Astrocyte of the spinal cord (primary cell): ENCODE results near the gene SV2C.

Source experiments
- DNase-seq: peaks from one replicate; pipeline ENCODE4 v3.0.0; 2011; ENCODE audit warnings: low read depth, low spot score
- H3K4me3 ChIP-seq: 2 replicates; pipeline ENCODE4 v1.5.1; 2011; ENCODE audit warnings: low read depth, mild to moderate bottlenecking, low read length, moderate library complexity
- CTCF ChIP-seq: IDR thresholded peaks from 2 replicates; pipeline ENCODE4 v1.5.1; 2012; ENCODE audit warnings: low read depth, mild to moderate bottlenecking, low read length, inconsistent platforms
- in situ Hi-C: cut with HindIII; loops from 2 replicates; pipeline ENCODE4 v1.10.0; 2017; ENCODE audit warnings: low sequenced_read_pairs

SV2C gene

GRCh38 chr5:76337953-76338451 lies 254.8 kb downstream of the SV2C start:
- TF ChIP-seq CTCF, result peak; percentile 57
- H3K4me3 ChIP-seq, result no peak overlapping the region
- DNase-seq, result peak; percentile 53
- in situ Hi-C loops, result no loop called here

GRCh38 chr5:76339919-76340318 lies 256.7 kb downstream of the SV2C start:
- no peak for TF ChIP-seq CTCF
- in situ Hi-C loops, result no loop called here
- no peak overlapping the region for H3K4me3 ChIP-seq
- no peak for DNase-seq

GRCh38 chr5:76341651-76342334 lies 258.6 kb downstream of the SV2C start:
- no peak for DNase-seq
- in situ Hi-C loops, result no loop called here
- H3K4me3 ChIP-seq, result no peak overlapping the region
- no peak for TF ChIP-seq CTCF

- TF ChIP-seq CTCF, result no peak
These were observed 259.3 kb downstream of the SV2C start for GRCh38 chr5:76342474-76342873.

GRCh38 chr5:76345582-76345981 lies 262.4 kb downstream of the SV2C start:
- TF ChIP-seq CTCF, result no peak
- DNase-seq, result no peak
- no peak overlapping the region for H3K4me3 ChIP-seq
- in situ Hi-C loops, result no loop called here

More at GRCh38 chr5:76342474-76342873, 259.3 kb downstream of the SV2C start:
- no peak for DNase-seq
- in situ Hi-C loops, result no loop called here
- no peak overlapping the region for H3K4me3 ChIP-seq

GRCh38 chr5:76351176-76351575 lies 268.0 kb downstream of the SV2C start:
- DNase-seq, result no peak
- no peak overlapping the region for H3K4me3 ChIP-seq

More at GRCh38 chr5:76351176-76351575, 268.0 kb downstream of the SV2C start:
- in situ Hi-C loops, result no loop called here
- TF ChIP-seq CTCF, result no peak
